GM19043 (cell line): Measurements from ENCODE around the gene TRMU.

ENCODE experiments used
- ATAC-seq: cut with Tn5 transposase; IDR thresholded peaks from one replicate; pipeline ENCODE4 v1.9.1; 2021; ENCODE audit warnings: low read depth; ENCODE audit not compliant: unreplicated experiment

The TRMU gene

GRCh38 chr22:46335201-46336118 lies at the start of gene TRMU:
Gene TRMU, plus strand, starts transcription at chr22:46335714. Its CDS starts 51 bp downstream, at chr22:46335765.
- peak; percentile 79 for ATAC-seq

- ATAC-seq: no peak
Measured at GRCh38 chr22:46286006-46286405, 49.5 kb upstream of the TRMU start.

GRCh38 chr22:46286941-46287872 lies 48.3 kb upstream of the TRMU start:
- no peak for ATAC-seq

GRCh38 chr22:46287873-46288751 lies 47.4 kb upstream of the TRMU start:
- peak; percentile 85 for ATAC-seq

- no peak for ATAC-seq
Measured at GRCh38 chr22:46288846-46289243, 46.7 kb upstream of the TRMU start.

- no peak for ATAC-seq
Measured at GRCh38 chr22:46289244-46289891, 46.1 kb upstream of the TRMU start.

- ATAC-seq: no peak
Measured at GRCh38 chr22:46290121-46290842, 45.2 kb upstream of the TRMU start.

GRCh38 chr22:46290843-46291785 lies 44.4 kb upstream of the TRMU start:
- ATAC-seq: no peak

GRCh38 chr22:46292173-46292572 lies 43.3 kb upstream of the TRMU start:
- ATAC-seq: no peak

- ATAC-seq: no peak
Measured at GRCh38 chr22:46292732-46293131, 42.8 kb upstream of the TRMU start.

GRCh38 chr22:46293577-46294260 lies 41.8 kb upstream of the TRMU start:
- ATAC-seq: no peak

- no peak for ATAC-seq
Measured at GRCh38 chr22:46294784-46295183, 40.7 kb upstream of the TRMU start.

GRCh38 chr22:46295277-46295971 lies 40.1 kb upstream of the TRMU start:
- ATAC-seq: no peak

- peak; percentile 92 for ATAC-seq
Measured at GRCh38 chr22:46296257-46297150, 39.0 kb upstream of the TRMU start, which contains the start of gene GTSE1. Gene GTSE1, plus strand, starts transcription at chr22:46296870. Its CDS starts 531 bp downstream, at chr22:46297401.

- ATAC-seq: no peak
Measured at GRCh38 chr22:46297151-46297812, 38.2 kb upstream of the TRMU start.
